HTR-8/SVneo (cell line): ENCODE measurements around the gene FCHO2.
A peak's percentile ranks its signal among the peaks of the same experiment; 100 is the strongest.
"Not testable (repeated sequence)": the region's sequence is repeated elsewhere in the genome, so short reads cannot be mapped to it uniquely, and the experiment has no call there.

ENCODE experiments used
- DNase-seq: peaks from one replicate; pipeline ENCODE4 v3.0.0; 2011; ENCODE audit warnings: low spot score, mixed read lengths; ENCODE audit not compliant: insufficient read length
- FAIRE-seq: peaks from 2 replicates; lab custom pipeline; 2011; peaks lifted over from hg19 to GRCh38; lab: Jason Lieb, UNC

FCHO2 gene

GRCh38 chr5:72955143-72955767 lies 586 bp upstream of the FCHO2 start:
- DNase-seq (peak; percentile 28), FAIRE-seq (no peak)

- peak; percentile 37 for DNase-seq
- FAIRE-seq: no peak
Measured at GRCh38 chr5:72956324-72957140, 691 bp downstream of the FCHO2 start.

GRCh38 chr5:72957337-72957736 lies 1.5 kb downstream of the FCHO2 start:
- no peak for FAIRE-seq
- DNase-seq: no peak

GRCh38 chr5:72959257-72959656 lies 3.4 kb downstream of the FCHO2 start:
- DNase-seq (no peak), FAIRE-seq (no peak)

GRCh38 chr5:72974481-72974880 lies 18.6 kb downstream of the FCHO2 start:
- not testable (repeated sequence) for DNase-seq, FAIRE-seq

GRCh38 chr5:72976810-72977209 lies 21.0 kb downstream of the FCHO2 start:
- not testable (repeated sequence) for FAIRE-seq, DNase-seq

GRCh38 chr5:72985719-72986118 lies 29.9 kb downstream of the FCHO2 start:
- FAIRE-seq (no peak), DNase-seq (no peak)

- DNase-seq (no peak), FAIRE-seq (no peak)
Measured at GRCh38 chr5:72988769-72989168, 32.9 kb downstream of the FCHO2 start.

GRCh38 chr5:72991394-72991793 lies 35.6 kb downstream of the FCHO2 start:
- FAIRE-seq (no peak), DNase-seq (no peak)

- DNase-seq: no peak
- no peak for FAIRE-seq
Measured at GRCh38 chr5:72994578-72994977, 38.7 kb downstream of the FCHO2 start.

GRCh38 chr5:72996632-72997031 lies 40.8 kb downstream of the FCHO2 start:
- no peak for FAIRE-seq
- DNase-seq: no peak

GRCh38 chr5:72999916-73000315 lies 44.1 kb downstream of the FCHO2 start:
- FAIRE-seq (no peak), DNase-seq (no peak)

GRCh38 chr5:73005886-73006285 lies 50.0 kb downstream of the FCHO2 start:
- DNase-seq (no peak), FAIRE-seq (no peak)

- no peak for DNase-seq
- FAIRE-seq: no peak
Measured at GRCh38 chr5:73007051-73007450, 51.2 kb downstream of the FCHO2 start.

GRCh38 chr5:73008831-73009230 lies 53.0 kb downstream of the FCHO2 start:
- FAIRE-seq (no peak), DNase-seq (no peak)

GRCh38 chr5:73011612-73012011 lies 55.8 kb downstream of the FCHO2 start:
- not testable (repeated sequence) for FAIRE-seq, DNase-seq

GRCh38 chr5:73018892-73019291 lies 63.1 kb downstream of the FCHO2 start:
- DNase-seq (no peak), FAIRE-seq (no peak)

GRCh38 chr5:73019766-73020165 lies 63.9 kb downstream of the FCHO2 start:
- DNase-seq: no peak
- FAIRE-seq: no peak

GRCh38 chr5:73022471-73023169 lies 66.8 kb downstream of the FCHO2 start:
- FAIRE-seq (no peak), DNase-seq (no peak)

GRCh38 chr5:73024946-73025544 lies 69.2 kb downstream of the FCHO2 start:
- FAIRE-seq, DNase-seq: not testable (repeated sequence)

GRCh38 chr5:73027361-73027760 lies 71.5 kb downstream of the FCHO2 start:
- no peak for DNase-seq
- FAIRE-seq: no peak
